HG03159 (cell line): ENCODE data around the gene IL4.

Experiments
- ATAC-seq: cut with Tn5 transposase; IDR thresholded peaks from one replicate; pipeline ENCODE4 v1.9.1; 2021; ENCODE audit warnings: mild to moderate bottlenecking, moderate library complexity; ENCODE audit not compliant: unreplicated experiment

Gene IL4

DNA sequence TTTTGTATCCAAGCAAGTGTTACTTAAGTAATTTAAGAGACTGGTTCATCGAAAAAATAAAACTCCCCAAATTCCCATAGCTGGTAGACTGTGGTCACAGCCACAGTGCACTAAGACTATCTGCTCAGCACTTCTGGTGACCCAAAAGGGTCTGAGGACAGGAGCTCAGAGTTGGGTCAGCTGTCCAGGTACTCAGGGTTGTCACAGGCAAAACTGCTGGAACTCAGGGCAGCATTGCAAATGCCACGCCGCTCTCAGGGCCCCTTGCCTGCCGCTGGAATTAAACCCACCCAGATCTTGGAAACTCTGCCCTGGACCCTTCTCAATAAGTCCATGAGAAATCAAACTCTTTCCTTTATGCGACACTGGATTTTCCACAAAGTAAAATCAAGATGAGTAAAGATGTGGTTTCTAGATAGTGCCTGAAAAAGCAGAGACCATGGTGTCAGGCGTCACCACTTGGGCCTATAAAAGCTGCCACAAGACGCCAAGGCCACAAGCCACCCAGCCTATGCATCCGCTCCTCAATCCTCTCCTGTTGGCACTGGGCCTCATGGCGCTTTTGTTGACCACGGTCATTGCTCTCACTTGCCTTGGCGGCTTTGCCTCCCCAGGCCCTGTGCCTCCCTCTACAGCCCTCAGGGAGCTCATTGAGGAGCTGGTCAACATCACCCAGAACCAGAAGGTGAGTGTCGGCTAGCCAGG, 16.0 kb upstream of the IL4 start, which contains the start of gene IL13:
Gene IL13 (plus strand): TSS at position 498 of the 705 bp plus-strand sequence. CDS start 14 bp downstream, at position 512.
- no peak for ATAC-seq

DNA sequence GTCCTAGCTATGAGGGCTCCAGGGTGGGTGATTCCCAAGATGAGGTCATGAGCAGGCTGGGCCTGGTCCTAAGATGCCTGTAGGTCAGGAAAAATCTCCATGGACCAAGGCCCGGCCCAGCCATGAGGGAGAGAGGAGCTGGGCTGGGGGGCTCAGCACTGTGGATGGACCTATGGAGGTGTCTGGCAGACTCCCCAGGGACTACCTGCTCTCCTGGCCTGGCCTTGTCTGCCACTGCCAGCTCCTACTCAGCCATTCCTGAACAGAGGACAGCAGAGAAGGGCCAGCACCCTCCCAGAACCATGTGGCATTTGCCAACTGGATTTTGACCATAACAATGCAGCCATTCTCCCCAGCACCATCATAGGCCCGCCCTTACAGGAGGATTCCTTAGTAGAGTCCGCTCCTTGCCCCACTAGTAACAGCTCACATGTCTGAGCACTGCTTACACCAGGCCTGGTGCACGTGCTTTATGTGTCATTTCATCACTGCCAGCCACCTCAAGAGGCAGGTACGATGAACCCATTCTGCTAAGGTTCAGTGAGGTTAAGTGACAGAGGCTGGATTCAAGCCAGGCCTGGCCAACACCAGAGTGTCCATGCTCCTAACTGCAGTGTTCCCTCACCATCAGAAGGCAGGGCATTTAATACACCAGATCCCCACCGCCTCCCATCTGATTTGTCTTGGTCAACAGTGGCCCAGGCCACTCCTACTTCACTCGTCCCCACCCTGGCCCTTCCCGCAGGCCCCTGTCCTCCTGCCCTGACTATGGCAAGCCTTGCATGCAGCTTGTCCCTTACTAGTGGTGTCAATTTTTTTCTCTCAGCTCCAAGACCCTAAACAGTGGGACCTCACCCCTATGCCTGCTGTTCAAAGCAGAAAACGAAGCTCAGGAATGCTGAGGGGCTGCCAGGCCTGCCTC, 15.1 kb upstream of the IL4 start:
- ATAC-seq = no peak

DNA sequence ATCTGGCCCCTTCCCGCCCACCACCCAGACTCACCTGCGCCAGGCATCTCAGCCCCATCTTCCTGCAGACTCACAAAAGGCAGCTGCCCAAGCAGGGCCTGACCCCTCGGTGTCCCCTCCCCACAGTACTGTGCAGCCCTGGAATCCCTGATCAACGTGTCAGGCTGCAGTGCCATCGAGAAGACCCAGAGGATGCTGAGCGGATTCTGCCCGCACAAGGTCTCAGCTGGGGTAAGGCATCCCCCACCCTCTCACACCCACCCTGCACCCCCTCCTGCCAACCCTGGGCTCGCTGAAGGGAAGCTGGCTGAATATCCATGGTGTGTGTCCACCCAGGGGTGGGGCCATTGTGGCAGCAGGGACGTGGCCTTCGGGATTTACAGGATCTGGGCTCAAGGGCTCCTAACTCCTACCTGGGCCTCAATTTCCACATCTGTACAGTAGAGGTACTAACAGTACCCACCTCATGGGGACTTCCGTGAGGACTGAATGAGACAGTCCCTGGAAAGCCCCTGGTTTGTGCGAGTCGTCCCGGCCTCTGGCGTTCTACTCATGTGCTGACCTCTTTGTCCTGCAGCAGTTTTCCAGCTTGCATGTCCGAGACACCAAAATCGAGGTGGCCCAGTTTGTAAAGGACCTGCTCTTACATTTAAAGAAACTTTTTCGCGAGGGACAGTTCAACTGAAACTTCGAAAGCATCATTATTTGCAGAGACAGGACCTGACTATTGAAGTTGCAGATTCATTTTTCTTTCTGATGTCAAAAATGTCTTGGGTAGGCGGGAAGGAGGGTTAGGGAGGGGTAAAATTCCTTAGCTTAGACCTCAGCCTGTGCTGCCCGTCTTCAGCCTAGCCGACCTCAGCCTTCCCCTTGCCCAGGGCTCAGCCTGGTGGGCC, 13.9 kb upstream of the IL4 start:
- no peak for ATAC-seq

DNA sequence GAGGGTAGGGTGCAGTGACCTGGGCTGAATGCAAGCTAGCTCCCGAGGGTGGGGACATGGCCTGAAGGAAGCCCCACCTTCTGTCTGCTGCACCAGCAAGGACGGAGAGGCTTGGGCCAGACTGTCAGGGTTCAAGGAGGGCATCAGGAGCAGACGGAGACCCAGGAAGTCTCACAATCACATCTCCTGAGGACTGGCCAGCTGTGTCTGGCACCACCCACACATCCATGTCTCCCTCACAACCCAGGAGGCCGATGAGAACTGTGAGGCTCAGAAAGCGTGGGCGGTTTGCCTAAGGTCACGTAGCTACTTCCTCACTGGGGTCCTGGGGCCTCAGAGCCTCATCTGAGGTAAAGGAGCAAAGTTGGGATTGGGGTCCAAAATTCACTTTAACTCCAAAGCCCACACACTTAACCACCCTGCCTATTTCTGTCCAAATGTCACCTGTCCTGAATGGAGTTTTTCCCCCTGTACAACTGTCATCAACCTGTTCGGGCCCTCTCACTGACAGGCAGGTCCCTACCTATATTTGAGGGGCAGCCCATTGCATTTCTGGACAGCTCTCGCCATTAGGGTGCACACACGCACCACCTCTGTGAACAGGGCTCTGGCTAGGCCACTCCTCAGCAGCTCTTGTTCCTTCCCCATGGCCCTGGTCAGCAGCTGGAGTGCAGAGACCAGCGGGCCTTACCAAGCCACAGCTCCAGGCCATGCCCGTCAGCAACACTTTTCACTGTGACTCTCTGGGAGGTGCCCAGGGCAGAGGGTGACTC, 12.4 kb upstream of the IL4 start:
- ATAC-seq = no peak

DNA sequence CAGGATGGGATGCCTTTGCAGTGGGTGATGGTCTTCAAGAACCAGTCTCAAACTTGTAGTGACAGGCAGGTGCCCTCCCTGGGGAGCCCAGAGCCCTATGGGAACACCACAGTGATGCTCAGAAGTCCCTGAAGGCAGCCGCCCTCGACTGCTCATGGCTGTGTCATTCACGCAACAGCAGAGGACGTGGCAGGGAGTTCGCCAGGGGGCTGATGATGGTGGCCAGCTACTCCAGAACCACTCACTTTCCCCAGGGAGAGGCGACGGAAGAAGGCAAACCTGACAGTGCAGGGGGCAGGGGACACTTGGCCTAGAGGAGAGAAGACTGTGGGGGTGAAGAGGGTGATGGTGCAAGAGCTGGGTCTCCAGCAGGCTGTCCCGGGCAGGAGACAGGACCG, 11.8 kb upstream of the IL4 start:
- no peak for ATAC-seq

DNA sequence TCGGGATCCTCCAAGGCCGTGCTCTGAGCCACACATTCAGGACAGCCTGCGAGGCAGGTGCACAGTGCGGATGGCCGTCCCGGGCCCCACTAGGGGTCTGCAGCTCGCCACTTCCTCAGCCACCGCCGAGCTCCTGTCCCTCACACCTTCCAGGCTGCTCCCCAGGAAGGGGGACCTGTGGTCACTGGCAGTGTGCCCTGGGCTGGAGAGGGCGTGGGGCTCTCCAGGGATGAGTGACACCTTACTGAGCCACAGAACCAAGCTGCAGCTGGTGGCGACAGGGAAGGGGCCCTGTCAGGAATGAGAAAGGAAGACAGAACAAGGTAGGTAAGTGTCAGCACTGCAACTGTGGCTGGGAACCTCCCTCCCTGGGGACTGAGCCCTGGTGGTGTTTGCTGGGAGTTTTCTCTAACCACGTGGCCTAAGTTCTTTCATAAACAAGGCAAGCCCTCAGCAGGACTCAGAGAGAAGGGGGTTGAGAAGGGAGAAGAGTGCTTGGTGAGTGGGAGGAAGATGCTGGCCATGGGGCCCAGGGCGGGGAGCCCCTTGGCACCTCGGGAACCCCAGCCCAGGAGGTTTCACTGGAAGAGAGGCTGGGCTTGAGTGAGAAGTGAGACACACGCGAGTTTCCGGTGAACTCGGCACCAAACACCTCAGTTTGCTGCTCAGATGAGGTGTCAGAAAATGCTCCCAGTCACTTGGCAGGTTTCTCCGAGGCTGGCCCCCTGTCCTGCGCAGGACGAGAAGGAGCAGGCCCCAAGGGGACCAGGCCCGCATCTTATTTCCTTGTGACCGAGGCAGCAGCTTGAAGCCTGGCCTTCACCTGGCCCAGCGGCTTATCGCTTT, 10.6 kb upstream of the IL4 start:
- ATAC-seq = peak; percentile 60

DNA sequence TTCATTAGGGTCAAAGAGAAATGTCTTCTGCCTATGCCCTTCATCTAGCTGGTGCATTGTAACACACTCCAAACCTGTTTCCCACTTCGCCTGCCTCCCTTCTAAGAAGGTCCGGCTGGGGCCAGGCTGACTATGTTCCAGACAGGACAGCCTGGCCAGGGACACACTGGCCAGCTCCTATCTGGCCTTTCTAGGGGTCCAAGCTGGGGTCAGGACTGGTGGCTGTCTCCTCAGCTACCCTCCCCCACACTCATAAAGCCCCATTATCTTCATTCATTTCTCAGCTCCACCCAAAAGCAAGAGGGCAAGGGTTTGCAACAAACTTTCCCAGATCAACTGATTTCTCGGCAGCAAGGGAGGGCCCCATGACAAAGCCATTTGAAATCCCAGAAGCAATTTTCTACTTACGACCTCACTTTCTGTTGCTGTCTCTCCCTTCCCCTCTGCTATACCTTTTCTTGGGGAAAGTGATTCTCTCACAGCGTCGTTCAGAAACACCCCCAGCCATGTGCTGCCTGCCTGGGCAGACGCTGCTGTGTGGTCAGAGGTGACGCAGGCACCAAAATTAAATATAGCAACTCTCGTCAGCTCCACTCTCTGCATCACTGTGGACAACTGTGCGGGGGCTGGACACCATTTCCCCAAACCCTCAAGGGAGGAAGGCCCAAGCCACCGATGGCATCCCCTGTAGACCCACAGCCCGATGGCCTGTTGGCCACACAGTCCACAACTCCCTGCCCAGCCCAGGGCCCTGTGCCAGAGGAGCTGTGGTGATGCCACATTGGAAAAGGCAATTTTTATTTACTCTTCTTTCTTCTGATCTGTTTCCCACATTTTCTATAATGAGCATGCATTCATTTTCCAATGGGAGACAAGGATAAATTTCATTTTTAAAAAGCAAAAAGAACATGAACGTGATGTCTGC, 9.8 kb upstream of the IL4 start:
- peak; percentile 48 for ATAC-seq

DNA sequence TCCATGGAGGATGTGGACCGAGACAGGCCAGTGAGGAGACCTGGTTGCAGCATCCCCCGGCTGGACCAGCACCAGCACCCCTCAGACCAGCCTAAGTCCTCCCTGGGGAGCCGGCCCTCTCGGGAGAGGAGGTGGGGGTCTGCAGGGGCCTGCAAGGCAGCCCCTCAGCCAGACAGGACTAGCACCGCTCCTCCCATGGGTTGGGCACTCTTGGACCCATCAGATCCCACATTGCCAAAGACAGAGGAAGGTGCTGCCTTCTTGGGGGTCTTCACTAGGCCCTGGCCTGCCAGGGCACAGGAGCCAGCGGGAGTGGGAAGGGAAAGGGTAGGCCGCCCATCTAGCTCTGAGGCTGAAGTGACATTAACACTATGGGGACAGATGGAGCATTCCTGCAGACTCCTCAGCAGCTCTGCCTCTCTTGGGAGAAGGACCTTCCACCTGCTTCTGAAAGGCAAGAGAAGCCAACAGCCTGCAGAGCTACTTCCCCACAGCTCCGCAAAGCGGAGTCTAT, 9.0 kb upstream of the IL4 start:
- no peak for ATAC-seq

DNA sequence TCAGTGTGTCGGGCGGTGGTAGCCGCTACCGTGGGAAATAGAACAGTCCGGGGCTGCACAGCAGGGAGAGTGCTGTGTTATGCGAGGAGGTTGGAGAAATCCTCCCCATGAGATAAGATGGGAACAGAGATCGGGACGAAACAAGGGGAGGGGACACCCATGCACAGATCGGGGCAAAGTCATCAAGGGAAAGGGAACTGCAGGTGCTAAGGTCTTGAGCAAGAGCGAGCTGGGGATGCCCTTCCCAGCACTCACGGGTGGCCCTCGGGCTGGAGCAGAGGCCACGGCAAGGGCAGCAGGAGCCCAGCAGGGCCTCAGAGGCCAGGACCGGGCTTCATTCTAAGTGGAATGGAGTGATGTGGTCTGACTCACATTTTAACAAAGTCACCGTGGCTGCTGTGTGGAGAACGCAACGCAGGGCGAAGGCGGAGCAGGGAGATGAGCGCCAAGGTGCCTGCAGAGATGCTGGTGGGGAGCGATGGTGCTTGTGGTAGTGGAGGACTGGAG, 8.2 kb upstream of the IL4 start:
- no peak for ATAC-seq

DNA sequence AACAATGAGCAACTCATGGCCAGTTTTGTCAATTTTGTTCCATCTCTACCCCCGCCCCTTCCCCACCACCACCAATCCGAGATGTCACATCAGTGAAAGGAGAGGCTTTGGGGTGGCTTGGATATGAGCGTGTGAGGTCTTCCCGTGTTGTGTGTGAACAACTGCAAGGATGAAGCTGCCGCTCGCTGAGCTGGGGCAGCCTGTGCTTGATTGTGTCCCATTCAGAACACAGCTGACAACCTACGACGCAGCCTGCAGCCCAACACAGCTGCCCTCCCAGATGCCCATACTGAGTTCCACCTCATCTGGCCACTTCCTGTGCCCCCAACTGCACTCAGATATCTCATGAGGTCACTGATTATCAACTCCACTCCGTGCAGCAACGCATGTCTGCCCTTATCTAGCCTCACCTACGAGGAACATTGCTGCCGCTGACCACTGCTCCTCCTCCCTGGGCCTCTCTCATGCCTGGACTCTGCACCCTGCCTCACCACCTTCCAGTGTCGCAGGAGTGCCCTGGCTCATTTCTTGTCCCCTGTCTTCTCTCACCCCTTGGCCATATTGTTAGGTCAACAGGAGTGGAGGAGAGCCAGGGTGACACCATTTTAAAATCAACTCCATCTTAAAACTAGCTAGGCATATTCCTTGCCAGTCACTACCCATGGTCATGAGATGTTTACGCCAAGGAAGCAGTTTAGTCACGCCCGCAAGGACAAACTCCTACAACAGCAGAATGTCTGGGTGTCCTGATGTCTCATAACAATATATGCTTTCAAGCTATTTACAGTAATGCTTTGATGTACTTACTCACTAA, 7.3 kb upstream of the IL4 start:
- no peak for ATAC-seq

DNA sequence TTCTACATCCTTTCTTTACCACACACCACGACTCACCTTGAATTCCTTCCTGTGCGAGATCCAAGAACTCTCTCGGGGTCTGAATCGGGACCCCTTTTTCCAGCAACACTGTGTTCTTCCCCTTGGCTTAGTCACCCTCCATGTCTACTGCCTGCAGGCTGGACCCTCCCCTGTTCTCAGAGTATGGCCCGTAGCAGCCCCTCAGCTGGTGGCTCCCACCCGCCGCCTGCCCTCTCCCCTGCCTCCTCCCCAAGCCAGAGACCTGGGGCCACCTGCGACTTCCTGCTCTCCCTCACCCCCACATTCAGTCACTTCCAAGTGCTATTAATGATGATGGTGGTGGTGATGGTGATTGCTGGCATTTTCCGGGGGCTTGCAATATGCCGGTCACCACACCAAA, 6.5 kb upstream of the IL4 start:
- ATAC-seq = no peak

DNA sequence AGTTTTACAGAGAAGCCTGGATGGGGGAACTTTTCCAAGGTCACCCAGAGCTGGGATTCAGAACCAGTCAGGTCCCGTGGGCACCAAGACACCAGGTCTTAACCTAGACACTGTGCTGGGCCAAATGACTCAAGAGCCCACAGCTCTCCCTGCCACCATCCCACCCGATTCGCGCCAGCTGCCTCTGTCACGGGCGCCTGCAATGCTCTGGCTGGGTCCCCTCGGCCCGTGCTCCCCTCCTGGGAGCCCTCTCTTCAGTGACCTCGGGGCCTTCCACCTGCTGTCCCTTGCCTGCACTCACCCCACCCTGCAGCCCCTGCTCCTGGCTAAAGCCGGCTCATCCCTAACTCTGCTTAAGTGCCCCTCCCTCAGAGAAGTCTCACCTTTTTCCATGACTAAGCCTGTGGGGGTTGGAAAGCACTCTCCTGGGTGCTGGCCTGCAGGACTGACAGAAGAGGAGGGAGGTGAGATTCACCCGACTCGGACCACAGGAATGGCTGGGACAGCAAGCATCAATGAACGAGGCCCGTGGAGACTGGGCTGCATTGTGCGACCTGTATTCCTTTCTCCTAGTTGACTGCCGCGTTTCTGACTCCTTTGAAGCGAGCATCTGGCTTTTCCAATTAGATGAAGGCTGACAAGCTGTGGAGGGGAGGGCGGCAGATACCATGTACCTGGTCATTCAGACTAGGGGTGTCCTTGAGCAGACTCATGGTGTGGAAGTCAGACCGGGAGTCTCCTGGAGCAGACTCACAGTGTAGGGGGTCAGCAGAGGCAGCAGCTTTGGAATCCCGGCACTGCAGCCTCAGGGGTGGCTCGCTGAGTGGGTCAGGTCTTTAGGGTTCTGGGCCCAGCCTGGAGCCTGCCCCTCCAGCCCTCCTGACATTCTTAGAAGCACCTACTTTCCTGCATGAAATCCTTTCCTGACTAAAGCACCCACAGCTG, 5.8 kb upstream of the IL4 start:
- ATAC-seq = no peak

DNA sequence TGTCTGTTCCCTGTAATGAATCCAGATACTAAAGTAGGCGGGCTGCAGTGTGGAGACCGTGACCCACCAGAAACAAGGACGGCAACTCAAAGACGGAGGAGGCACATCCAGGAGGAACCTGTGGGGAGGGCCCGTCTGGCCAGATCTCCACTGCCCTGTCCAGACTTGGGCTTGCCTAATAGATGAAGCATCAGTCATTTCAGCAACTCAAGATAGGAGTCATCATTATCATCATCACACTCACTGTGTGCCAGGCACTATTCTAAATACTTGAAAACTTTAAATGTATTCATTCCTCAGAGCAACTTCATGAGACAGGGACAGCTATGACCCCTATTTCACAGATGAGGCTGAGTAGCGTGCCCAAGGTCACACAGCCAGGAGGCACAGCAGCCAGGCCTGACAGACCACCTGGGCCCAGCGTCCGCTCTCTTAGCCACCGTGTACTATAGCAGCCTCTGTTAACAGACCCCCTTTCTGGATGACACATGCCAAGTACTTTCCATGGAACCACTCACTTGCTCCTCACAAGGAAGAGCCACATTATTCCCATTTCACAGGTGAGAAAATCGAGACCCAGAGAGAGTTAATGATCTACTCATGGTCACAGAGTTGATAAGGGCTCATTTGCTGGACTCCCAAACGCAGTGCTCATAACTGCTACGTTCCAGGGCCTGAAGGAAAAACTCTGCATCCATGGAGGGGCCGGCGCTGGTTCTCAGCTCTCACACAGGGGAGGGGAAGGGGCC, 4.9 kb upstream of the IL4 start:
- no peak for ATAC-seq

DNA sequence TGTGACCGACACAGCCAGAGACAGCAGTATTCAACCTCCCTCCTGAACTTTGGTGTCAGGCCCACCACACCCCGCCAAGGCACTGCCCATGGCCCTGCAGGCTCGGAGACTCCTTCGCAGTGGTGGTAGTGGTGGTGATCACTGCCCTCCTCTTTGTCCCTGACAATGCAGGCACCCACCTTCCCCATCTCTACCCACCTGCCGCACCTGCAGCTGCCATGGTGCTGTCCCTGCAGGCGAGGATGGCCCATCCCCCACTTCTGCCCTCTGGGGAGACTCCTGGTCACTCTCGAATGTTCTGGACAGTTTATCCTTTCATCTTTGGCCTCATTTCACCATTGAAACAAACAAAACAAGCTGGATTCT, 4.4 kb upstream of the IL4 start:
- no peak for ATAC-seq
